ENCODE results near the gene HDAC7. TPM values are rescaled to one million over a fixed set of nuclear protein-coding genes. Genes with fewer than 3 reads are reported as not detected.

HDAC7 gene
- total RNA-seq, 2 donors from 2014 or later: 146 to 154 TPM

- Mint-ChIP-seq H3K9me3 (no peaks in the 10 kb centered on the region), H3K36me3 (ENCODE audit: low read depth) (peaks cover 4% of the 10 kb centered on the region), H3K27me3 (ENCODE audit: insufficient read depth) (peaks cover 2% of the 10 kb centered on the region), H3K4me1 (peaks cover 16% of the 10 kb centered on the region), H3K27ac (peak overlapping the region; percentile 35), H3K4me3 (no peak overlapping the region)
- H3K4me1 ChIP-seq (ENCODE audit: control insufficient read depth, insufficient read depth, low read length): no peaks in the 10 kb centered on the region
- no peaks in the 10 kb centered on the region for H3K27me3 ChIP-seq (ENCODE audit: control insufficient read depth, insufficient read depth, low read length, poor library complexity, severe bottlenecking)
- no peak for DNase-seq
- H3K36me3 ChIP-seq (ENCODE audit: control insufficient read depth, insufficient read depth, low read length): no peaks in the 10 kb centered on the region
- H3K4me3 ChIP-seq (ENCODE audit: low read length): no peak overlapping the region
- H3K27ac ChIP-seq (ENCODE audit: low read depth, low read length): no peak overlapping the region
- no peaks in the 10 kb centered on the region for H3K9me3 ChIP-seq (ENCODE audit: control insufficient read depth, low read length)
- WGBS, 2 experiments (ENCODE audit: insufficient coverage in 1 of 2, insufficient read length in 1 of 2): 86 to 89% methylated on average over 5 to 9 of the region's 9 CpGs
- H3K9ac ChIP-seq (ENCODE audit: extremely low read depth, low read length, poor library complexity, severe bottlenecking): no peak overlapping the region
- TF ChIP-seq, protein P1, sequence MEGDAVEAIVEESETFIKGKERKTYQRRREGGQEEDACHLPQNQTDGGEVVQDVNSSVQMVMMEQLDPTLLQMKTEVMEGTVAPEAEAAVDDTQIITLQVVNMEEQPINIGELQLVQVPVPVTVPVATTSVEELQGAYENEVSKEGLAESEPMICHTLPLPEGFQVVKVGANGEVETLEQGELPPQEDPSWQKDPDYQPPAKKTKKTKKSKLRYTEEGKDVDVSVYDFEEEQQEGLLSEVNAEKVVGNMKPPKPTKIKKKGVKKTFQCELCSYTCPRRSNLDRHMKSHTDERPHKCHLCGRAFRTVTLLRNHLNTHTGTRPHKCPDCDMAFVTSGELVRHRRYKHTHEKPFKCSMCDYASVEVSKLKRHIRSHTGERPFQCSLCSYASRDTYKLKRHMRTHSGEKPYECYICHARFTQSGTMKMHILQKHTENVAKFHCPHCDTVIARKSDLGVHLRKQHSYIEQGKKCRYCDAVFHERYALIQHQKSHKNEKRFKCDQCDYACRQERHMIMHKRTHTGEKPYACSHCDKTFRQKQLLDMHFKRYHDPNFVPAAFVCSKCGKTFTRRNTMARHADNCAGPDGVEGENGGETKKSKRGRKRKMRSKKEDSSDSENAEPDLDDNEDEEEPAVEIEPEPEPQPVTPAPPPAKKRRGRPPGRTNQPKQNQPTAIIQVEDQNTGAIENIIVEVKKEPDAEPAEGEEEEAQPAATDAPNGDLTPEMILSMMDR (conservative IDR thresholded peaks at IDR 0.05): no peak
Observed at GRCh38 chr12:47743311-47743860, 76.3 kb downstream of the HDAC7 start.

- H3K4me1 ChIP-seq (ENCODE audit: control insufficient read depth, insufficient read depth, low read length): no peaks in the 10 kb centered on the region
- H3K4me3 ChIP-seq (ENCODE audit: low read length): no peak overlapping the region
- H3K27ac Mint-ChIP-seq: no peak overlapping the region
- H3K27me3 Mint-ChIP-seq (ENCODE audit: insufficient read depth): peaks cover 2% of the 10 kb centered on the region
- no peak overlapping the region for H3K4me3 Mint-ChIP-seq
- no peaks in the 10 kb centered on the region for H3K36me3 ChIP-seq (ENCODE audit: control insufficient read depth, insufficient read depth, low read length)
- DNase-seq: peak; percentile 95
- H3K27ac ChIP-seq (ENCODE audit: low read depth, low read length): no peak overlapping the region
- no peak overlapping the region for H3K9ac ChIP-seq (ENCODE audit: extremely low read depth, low read length, poor library complexity, severe bottlenecking)
- WGBS, 2 experiments (ENCODE audit: insufficient coverage in 1 of 2, insufficient read length in 1 of 2): 73 to 79% methylated on average over 7 of the region's 7 CpGs
- TF ChIP-seq, protein P1 (conservative IDR thresholded peaks at IDR 0.05): peak; percentile 98
- peaks cover 3% of the 10 kb centered on the region for H3K36me3 Mint-ChIP-seq (ENCODE audit: low read depth)
- peaks cover 16% of the 10 kb centered on the region for H3K4me1 Mint-ChIP-seq
- no peaks in the 10 kb centered on the region for H3K27me3 ChIP-seq (ENCODE audit: control insufficient read depth, insufficient read depth, low read length, poor library complexity, severe bottlenecking)
- H3K9me3 Mint-ChIP-seq: no peaks in the 10 kb centered on the region
- H3K9me3 ChIP-seq (ENCODE audit: control insufficient read depth, low read length): no peaks in the 10 kb centered on the region
Observed at GRCh38 chr12:47742253-47742825, 77.4 kb downstream of the HDAC7 start.

- no peak for DNase-seq
- Histone ChIP-seq H3K4me1 (ENCODE audit: control insufficient read depth, insufficient read depth, low read length) (no peaks in the 10 kb centered on the region), H3K36me3 (ENCODE audit: control insufficient read depth, insufficient read depth, low read length) (no peaks in the 10 kb centered on the region), H3K9me3 (ENCODE audit: control insufficient read depth, low read length) (no peaks in the 10 kb centered on the region), H3K4me3 (ENCODE audit: low read length) (no peak overlapping the region), H3K9ac (ENCODE audit: extremely low read depth, low read length, poor library complexity, severe bottlenecking) (no peak overlapping the region), H3K27me3 (ENCODE audit: control insufficient read depth, insufficient read depth, low read length, poor library complexity, severe bottlenecking) (no peaks in the 10 kb centered on the region), H3K27ac (ENCODE audit: low read depth, low read length) (no peak overlapping the region)
- TF ChIP-seq, protein P1 (conservative IDR thresholded peaks at IDR 0.05): no peak
- no peaks in the 10 kb centered on the region for H3K36me3 Mint-ChIP-seq (ENCODE audit: low read depth)
- no peak overlapping the region for H3K4me3 Mint-ChIP-seq
- 88% methylated on average over 4 of the region's 4 CpGs; no CpG with 5 or more reads in 1 of the 2 experiments for WGBS, 2 experiments (ENCODE audit: insufficient coverage in 1 of 2, insufficient read length in 1 of 2)
- H3K27me3 Mint-ChIP-seq (ENCODE audit: insufficient read depth): peaks cover 2% of the 10 kb centered on the region
- no peaks in the 10 kb centered on the region for H3K9me3 Mint-ChIP-seq
- H3K4me1 Mint-ChIP-seq: peaks cover 16% of the 10 kb centered on the region
- no peak overlapping the region for H3K27ac Mint-ChIP-seq
Observed at GRCh38 chr12:47741340-47741703, 78.4 kb downstream of the HDAC7 start.

Data from endodermal cell (in vitro differentiated cells).